Mesothelial cell of epicardium (in vitro differentiated cells): ENCODE measurements around the gene KHDRBS2. TPM values are rescaled to one million over a fixed set of nuclear protein-coding genes. Genes with fewer than 3 reads are reported as not detected.

Experiments
- DNase-seq, 2 experiments: peaks; one replicate each; pipeline ENCODE4 v3.0.0; 2021; ENCODE audit warnings: low spot score in 2 of 2; ENCODE audit not compliant: unreplicated experiment in 2 of 2
- H3K27ac Mint-ChIP-seq: 2 replicates; pipeline ENCODE4 v1.8.0; 2021; ENCODE audit warnings: mixed read lengths
- H3K27me3 Mint-ChIP-seq: 2 replicates; pipeline ENCODE4 v1.8.0; 2021; ENCODE audit warnings: low read depth, mixed read lengths
- H3K36me3 Mint-ChIP-seq: 2 replicates; pipeline ENCODE4 v1.8.0; 2021; ENCODE audit warnings: mixed read lengths
- H3K4me1 Mint-ChIP-seq: 2 replicates; pipeline ENCODE4 v1.8.0; 2021; ENCODE audit warnings: mixed read lengths
- H3K4me3 Mint-ChIP-seq: 2 replicates; pipeline ENCODE4 v1.8.0; 2021; ENCODE audit warnings: mild to moderate bottlenecking, moderate library complexity, mixed read lengths
- H3K9me3 Mint-ChIP-seq: 2 replicates; pipeline ENCODE4 v1.8.0; 2021; ENCODE audit warnings: mixed read lengths
- total RNA-seq: library from RNA; stranded (reverse); gene quantifications from 3 replicates; pipeline ENCODE4 v1.2.1, GENCODE V29; 2021
- TF ChIP-seq, protein P1 (sequence below): fragments of 200-600 bp; sonication (generic); IDR thresholded peaks from one replicate; pipeline ENCODE4 v1.5.0; 2021; ENCODE audit warnings: antibody characterized with exemption; ENCODE audit not compliant: unreplicated experiment

KHDRBS2 gene
- total RNA-seq, 1 donor from 2014 or later: 1.6 TPM

DNA sequence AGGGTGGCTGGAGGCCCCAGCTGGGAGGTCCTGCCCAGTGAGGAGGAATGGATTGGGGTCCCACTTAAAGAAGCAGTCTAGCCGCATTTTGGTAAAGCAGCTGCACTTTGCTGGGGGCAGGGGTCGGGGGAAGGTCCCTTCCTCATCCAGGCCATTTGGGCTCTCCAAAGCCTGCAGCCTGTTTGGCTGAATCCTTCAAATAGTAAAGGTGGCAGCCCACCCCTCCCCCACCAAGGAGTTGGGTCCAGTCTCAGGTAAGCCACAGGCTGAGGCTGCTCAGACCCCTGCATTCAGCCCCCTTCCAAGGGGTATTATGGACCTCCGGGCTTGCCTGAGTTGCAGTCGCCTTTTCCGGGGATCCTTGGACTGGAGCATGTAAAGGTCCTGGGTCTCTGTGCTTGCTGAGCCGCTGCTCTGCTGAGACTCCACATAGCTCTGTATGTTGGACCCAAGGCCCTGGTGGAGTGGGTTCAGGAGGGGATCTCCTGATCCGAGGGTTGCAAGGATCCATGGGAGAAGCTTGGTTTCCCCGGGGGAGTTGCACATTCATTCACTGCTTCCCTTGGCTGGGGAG is 417.4 kb downstream of the KHDRBS2 start:
- no peaks in the 10 kb centered on the region for H3K27me3 Mint-ChIP-seq

DNA sequence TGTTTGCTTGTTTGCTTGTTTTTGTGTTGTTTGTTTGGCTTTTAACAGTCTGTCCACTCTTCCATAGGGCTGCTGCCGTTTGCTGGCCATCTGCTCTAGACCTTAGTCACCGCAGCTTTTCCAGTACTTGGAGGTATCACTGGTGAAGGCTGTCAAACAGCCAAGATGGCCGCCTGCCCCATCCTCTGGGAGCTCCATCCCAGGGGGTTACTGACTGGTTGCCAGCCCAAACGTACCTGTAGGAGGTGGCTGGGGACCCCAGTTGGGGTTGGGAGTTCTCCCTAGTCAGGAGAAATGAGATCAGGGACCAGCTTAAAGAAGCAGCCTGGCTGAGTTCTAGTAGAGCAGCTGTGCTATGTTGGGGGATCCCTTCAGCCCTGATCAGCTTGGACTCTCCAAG is 418.4 kb downstream of the KHDRBS2 start:
- no peaks in the 10 kb centered on the region for H3K4me1 Mint-ChIP-seq

More for the DNA sequence above, 417.4 kb downstream of the KHDRBS2 start:
- Mint-ChIP-seq H3K27ac (no peak overlapping the region), H3K4me3 (no peak overlapping the region), H3K9me3 (peaks cover 30% of the 10 kb centered on the region), H3K36me3 (peaks cover 3% of the 10 kb centered on the region), H3K4me1 (no peaks in the 10 kb centered on the region)
- TF ChIP-seq, protein P1, sequence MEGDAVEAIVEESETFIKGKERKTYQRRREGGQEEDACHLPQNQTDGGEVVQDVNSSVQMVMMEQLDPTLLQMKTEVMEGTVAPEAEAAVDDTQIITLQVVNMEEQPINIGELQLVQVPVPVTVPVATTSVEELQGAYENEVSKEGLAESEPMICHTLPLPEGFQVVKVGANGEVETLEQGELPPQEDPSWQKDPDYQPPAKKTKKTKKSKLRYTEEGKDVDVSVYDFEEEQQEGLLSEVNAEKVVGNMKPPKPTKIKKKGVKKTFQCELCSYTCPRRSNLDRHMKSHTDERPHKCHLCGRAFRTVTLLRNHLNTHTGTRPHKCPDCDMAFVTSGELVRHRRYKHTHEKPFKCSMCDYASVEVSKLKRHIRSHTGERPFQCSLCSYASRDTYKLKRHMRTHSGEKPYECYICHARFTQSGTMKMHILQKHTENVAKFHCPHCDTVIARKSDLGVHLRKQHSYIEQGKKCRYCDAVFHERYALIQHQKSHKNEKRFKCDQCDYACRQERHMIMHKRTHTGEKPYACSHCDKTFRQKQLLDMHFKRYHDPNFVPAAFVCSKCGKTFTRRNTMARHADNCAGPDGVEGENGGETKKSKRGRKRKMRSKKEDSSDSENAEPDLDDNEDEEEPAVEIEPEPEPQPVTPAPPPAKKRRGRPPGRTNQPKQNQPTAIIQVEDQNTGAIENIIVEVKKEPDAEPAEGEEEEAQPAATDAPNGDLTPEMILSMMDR: no peak
- no peak for DNase-seq

DNA sequence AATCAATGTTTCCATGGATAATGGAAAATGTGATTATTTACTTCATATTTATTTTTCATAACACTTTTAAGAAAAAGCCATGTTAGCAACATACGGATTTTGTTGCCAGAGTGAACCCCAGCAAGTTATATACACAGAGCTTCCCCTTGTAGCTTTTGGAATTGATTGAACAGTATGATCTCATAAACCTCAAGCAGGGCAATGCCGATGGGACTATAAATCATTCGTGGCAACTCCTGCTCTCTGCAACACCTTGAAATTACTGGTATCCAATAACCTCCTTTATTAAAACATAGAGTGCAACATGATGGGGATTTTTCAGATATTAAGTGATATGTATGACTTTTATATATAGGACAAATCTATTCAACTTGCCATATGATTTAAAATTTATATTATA is 428.5 kb downstream of the KHDRBS2 start:
- Mint-ChIP-seq H3K36me3 (no peaks in the 10 kb centered on the region), H3K27me3 (no peaks in the 10 kb centered on the region), H3K4me3 (no peak overlapping the region), H3K9me3 (peaks cover 34% of the 10 kb centered on the region), H3K4me1 (no peaks in the 10 kb centered on the region), H3K27ac (no peak overlapping the region)
- no peak for DNase-seq
- TF ChIP-seq, protein P1: no peak

More for the DNA sequence above, 418.4 kb downstream of the KHDRBS2 start:
- no peak for DNase-seq
- TF ChIP-seq, protein P1: no peak
- Mint-ChIP-seq H3K9me3 (peaks cover 39% of the 10 kb centered on the region), H3K27me3 (no peaks in the 10 kb centered on the region), H3K36me3 (peaks cover 3% of the 10 kb centered on the region), H3K27ac (no peak overlapping the region), H3K4me3 (no peak overlapping the region)

DNA sequence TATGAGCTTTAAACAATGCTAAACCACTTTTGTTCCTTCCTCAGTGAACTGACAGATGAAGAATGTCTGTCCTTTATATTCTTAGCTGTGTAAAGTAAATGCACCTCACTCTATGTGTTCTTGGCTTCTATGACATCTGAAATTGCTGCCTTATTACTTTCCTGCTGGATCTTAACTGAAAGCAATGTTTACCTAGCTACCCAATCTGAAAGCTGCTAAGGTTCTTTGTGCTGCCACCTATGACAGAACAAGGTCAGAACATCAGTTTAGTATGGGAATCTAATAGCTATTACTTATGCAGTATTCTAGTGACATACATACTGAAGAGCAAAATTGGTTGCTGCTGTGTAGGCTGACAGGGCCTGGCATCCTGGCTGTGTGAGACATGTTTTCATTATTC is 444.1 kb downstream of the KHDRBS2 start:
- H3K4me1 Mint-ChIP-seq: peaks cover 18% of the 10 kb centered on the region
- no peaks in the 10 kb centered on the region for H3K36me3 Mint-ChIP-seq
- DNase-seq: no peak
- TF ChIP-seq, protein P1: no peak
- H3K27me3 Mint-ChIP-seq: peaks cover 2% of the 10 kb centered on the region
- H3K27ac Mint-ChIP-seq: no peak overlapping the region
- no peak overlapping the region for H3K4me3 Mint-ChIP-seq
- no peaks in the 10 kb centered on the region for H3K9me3 Mint-ChIP-seq

DNA sequence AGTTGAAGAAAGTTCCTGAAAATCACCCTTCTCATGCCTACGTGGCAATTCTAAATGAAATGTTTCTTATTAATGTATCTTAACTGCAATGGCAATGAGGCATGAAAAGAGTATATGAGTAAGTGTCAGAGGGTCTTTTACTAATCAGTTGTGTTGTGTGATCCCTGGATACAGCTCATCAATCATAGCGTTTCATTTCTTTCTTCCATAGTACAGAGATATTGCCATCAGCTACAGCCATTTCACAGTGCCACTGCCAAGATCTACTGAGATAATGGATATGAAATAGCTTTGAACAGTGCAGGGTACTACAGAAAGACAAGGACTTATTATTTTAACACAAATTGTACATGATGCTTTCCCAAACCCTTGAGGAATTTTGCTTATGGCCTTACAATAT is 450.8 kb downstream of the KHDRBS2 start:
- DNase-seq: no peak
- H3K27me3 Mint-ChIP-seq: no peaks in the 10 kb centered on the region
- no peaks in the 10 kb centered on the region for H3K36me3 Mint-ChIP-seq
- peaks cover 1% of the 10 kb centered on the region for H3K4me1 Mint-ChIP-seq
- TF ChIP-seq, protein P1: no peak
- no peak overlapping the region for H3K4me3 Mint-ChIP-seq
- no peak overlapping the region for H3K27ac Mint-ChIP-seq
- no peaks in the 10 kb centered on the region for H3K9me3 Mint-ChIP-seq
